Right renal pelvis (tissue), 4 donors: Measurements from ENCODE around the gene INPP4A. TPM values are rescaled to one million over a fixed set of nuclear protein-coding genes. Genes with fewer than 3 reads are reported as not detected.

ENCODE experiments used
- DNase-seq, 4 donors: peaks; one replicate each; pipeline ENCODE4 v3.0.0-alpha.2; 2013; ENCODE audit warnings: low read depth in 4 of 4, low spot score in 3 of 4, missing footprints in 1 of 4
- polyA plus RNA-seq, 4 donors: library from polyadenylated mRNA; unstranded; fragments of 120-200 nt; gene quantifications; one replicate each; pipeline ENCODE4 v1.2.1, GENCODE V29; 2013; ENCODE audit not compliant: insufficient read length in 4 of 4

The INPP4A gene
- polyA plus RNA-seq, 4 donors: 19.4 to 22.4 (median 20.2) TPM

DNA sequence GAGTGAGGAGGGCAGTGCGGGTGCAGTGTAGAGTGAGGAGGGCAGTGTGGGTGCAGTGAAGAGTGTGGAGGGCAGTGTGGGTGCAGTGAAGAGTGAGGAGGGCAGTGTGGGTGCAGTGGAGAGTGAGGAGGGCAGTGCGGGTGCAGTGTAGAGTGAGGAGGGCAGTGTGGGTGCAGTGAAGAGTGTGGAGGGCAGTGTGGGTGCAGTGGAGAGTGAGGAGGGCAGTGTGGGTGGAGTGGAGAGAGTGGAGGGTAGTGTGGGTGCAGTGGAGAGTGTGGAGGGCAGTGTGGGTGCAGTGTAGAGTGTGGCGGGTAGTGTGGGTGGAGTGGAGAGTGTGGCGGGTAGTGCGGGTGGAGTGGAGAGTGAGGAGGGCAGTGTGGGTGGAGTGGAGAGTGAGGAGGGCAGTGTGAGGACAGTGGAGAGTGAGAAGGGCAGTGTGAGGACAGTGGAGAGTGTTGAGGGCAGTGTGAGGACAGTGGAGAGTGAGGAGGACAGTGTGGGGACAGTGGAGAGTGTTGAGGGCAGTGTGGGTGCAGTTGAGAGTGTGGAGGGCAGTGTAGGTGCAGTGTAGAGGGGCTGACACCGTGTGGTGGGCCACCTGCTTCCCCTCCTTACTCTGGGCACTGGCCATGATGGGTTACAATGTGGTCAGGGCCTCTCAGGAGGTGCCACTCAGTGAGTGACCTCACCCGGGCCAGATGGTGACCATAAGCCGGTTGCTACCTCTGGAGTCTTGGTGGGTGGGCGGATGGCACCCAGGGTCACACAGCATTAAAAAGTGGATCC, 28.5 kb downstream of the INPP4A start:
- no peak for DNase-seq

DNA sequence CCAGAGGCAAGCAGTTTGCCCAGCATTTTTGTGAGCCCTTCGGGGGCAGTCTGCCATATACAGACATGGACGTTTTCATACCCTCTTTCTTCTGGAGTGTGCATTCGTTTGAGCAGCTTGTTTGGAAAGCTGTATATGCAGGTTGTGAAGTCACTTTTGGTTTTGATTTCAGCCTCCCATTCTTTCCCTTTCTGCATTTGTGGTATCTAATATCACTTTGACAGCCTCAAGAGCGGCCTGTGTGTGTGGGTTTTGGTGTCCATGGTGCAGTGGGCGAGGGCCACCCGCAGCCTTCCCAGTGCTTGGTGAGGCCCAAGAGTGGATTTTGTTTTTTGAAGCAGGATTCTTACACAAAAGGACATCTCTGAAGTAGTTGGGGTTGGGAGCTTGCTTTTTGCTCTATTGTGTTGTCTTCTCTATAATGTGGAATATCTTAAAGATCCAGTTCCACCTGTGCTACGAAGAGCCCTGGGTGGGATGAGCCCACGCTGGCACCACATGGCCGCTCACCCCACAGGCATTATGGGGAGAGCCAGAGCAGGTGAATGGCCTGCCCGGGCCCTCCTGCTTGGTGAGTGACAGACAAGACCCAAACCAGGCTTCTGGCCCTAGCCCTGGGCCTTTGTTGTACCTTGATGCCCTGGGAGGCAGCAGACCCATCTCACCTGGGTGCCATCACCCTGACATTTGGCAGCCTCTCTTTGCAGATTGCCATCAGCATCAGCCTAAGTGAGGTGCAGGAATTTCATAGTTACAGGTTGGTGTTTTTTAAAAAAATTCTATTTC, 29.5 kb downstream of the INPP4A start:
- DNase-seq: no peak

DNA sequence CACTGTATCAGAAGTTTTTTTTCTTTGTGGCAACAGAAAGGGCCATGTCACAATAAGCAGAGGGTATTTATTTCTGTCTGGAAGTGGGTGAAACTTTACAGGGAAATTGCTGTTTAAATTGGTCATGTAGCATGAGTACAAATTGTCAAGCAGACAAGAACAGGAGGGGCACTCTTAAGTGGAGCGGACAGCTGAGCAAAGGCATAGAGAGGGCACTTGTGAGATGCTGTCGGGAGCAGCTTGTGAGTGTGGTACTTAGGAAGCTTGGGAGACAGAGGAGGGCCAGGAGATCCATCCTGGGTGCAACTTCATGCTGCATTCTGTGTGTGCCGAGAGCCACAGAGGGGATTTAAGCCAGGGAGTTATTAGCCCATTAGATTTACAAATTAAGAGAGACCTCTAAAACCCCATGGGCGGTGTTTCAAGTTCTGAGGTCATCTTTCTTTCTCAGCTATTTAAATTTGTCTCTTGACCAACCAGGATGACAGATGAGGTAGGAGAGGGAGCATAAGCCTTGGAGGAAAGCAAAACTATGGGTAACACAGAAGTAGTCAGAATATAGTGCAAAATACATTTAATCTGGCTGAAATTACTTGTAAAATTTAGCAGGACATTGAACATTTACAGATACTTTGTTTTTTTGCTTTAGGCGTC, 30.4 kb downstream of the INPP4A start:
- no peak for DNase-seq

DNA sequence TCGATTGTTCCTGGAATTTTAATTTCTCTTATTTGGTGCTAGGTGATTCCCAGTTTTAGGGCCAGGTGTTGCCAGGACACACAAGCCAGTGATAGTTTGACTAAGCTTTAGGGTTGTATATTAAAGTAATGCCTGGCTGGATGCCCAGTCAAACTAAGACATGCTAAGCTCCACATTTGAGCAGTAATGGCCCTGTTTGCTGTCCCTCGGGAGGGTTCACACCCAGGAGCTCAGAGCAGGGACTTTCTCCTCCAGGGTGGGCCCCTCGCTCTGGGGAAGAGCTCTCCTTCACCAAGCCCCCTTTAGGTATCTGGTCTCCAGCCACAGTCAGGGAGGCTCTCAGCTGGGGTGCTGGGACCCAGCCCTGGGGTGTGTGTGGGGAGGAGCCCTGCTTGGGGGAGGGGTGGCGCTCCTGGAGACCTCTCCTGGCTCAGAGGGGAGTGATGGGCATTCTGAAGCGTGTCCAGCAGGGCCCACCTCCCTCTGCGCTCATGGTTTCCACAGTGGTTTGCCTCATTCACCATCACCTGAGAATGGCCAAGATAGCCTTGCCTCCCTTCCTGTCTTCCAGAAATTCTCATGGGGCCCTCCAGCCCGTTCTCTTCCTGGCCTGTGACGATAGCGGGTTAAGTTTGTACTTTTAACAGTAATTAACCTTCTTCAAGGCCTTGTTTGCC, 31.7 kb downstream of the INPP4A start:
- DNase-seq: no peak

DNA sequence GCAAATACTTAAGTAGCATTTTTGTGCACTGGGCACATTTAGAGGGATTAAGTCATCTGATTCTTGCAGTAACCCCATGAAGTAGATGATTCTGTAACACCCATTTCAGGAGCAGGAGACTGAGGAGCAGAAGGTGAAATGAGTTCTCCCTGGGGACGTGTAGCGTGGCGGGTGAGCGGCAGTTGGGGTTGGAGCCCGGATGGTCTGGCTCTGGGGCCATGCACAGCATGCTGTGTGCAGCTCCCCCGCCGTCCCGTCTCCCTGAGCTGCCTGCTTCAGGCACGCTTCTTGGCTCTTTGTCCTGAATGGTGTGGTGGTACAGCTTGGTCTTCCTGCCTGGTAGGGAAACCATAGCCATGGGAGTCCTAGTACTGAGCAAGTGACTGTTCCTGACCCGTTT, 32.4 kb downstream of the INPP4A start:
- DNase-seq: no peak

DNA sequence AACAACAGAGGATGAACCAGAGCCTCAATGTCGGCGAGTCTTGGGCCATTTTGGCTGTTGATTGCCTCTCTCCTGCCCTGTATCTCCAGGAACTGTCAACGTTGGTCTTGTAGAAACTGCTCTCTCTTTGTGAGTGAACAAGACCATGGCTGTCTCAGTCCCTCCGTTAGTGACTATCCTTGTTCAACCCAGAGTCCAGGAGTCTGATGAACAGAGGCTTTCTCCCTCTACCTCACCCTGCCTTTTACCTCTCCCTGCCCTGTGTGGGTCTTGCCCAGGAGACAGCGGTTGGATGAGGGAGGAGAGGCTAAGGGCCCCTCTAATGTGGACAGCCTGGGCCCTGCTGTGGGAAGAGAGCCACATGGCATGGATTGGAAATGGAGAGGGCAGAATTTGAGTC, 32.8 kb downstream of the INPP4A start:
- DNase-seq: no peak

DNA sequence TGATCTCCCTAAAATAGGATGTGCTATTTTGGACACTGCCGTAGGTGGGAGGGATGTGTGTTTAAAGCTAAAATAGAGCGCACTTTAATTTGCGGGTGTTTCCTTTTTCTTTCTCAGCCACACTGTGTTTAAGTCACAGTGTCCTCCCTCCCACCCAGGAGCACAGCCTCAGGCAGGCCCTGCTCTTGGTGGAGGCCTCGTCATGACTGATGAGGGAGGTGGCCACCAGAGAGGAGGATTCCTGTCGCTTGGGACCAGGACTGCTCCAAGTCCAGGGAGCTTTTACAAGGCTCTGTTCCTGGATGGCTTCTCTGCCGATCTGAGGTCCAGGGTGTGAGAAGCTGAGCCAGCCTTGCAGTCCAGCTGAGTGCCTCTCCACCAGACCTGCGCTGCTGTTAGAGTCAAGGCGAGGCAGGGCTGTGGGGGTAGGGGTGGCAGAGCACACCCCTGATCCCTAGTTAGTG, 33.5 kb downstream of the INPP4A start:
- no peak for DNase-seq

DNA sequence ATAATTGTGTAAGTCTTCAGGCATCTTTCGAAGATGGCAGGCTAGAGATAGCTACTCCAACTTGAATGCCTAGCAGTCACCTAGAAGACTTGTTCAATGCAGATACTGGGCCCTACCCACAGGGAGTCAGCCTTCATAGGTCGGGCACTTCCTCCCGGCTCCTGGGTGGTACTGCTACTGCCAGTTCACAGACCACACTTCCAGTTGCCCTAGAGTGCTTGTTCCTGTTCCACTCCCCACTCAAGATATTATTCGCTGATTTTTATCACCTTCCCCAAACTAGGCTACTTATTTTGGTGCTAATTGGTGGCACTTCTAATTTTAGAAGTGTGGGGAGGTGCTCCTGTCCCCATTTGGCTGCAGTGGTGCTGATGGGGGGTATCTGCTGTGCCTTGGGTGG, 34.2 kb downstream of the INPP4A start:
- no peak for DNase-seq

DNA sequence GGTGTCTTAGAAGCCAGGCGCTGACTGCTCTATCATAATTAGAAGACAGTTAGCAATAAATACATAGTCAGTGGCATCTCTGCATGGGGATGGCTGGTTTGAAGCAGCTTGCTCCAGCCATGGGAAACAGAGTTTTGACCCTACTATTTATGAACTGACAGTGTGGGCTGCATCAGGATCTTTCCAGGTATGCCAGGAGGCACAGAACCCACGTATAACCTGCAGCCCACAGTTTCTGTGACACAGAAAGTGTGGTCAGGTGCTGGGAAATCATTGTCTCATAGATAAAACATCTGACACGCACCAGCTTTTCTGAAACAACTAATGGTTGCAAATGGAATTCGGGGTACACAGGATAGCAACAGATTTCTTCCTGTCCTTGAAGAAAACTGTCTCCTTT, 34.7 kb downstream of the INPP4A start:
- DNase-seq: no peak

DNA sequence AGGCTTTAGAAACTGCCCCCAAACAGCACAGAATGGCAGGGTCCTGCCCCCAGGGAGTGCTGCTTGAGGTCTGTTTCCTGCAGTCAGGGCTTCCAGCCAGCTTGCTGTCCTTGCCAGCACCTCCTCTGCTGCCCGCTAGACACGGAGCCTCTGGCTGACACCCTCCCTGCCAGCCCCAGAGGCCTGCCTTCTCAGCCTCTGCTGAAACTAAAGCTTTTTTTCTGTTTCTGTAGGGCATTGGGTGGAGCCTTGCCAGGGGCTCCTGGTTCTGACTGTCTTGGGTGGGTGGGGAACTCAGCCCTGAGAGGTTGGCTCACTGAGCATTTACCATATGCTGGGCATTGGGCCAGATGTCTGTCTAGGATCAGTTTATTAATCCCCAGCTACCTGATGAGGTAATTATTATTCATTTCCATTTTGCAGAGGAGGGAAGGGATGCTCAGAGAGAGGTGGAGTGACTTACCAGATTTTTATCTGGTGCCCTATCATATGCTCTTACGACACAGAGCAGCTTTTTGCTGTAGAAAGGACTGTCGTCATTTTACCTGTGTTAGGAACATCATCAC, 35.4 kb downstream of the INPP4A start:
- DNase-seq: no peak

DNA sequence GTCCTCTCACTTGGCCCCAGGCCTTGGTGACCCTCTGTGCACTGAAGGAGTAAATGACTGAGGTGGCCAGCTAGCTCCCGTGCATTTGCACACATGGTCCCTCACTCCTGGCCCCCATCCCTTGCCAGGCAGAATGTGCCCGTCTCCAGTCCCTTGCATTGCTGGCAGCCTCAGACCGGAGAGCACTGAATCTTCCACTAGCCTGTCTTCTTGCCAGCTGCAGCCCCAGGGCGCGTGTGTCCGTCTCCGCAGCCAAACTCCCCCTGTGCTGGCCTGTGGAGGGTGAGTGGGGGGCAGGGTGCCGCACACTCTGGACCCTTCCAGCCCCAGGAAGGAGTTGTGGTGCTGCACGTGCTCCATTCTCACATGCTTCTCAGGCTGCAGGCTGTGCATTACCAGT, 35.9 kb downstream of the INPP4A start:
- DNase-seq: no peak

DNA sequence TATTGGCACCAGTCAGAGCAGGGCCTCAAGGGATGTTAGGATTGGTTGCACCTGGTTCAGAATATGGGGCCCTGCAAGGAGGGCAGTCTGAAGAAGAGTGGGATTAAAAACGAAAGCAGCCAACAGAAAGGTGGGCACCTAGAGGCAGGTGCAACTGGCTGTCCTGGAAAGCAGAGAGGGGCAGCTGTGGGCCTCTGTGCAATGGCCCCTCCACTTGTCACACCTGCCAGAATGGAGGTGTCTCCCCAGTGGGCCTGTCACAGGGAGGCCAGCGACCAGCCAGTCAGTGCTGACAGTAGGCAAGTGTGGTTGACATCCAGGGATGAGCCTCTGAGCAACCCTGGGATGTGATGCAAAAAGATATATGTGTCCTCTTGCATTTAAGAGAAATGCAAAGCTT, 37.7 kb downstream of the INPP4A start:
- DNase-seq: no peak

DNA sequence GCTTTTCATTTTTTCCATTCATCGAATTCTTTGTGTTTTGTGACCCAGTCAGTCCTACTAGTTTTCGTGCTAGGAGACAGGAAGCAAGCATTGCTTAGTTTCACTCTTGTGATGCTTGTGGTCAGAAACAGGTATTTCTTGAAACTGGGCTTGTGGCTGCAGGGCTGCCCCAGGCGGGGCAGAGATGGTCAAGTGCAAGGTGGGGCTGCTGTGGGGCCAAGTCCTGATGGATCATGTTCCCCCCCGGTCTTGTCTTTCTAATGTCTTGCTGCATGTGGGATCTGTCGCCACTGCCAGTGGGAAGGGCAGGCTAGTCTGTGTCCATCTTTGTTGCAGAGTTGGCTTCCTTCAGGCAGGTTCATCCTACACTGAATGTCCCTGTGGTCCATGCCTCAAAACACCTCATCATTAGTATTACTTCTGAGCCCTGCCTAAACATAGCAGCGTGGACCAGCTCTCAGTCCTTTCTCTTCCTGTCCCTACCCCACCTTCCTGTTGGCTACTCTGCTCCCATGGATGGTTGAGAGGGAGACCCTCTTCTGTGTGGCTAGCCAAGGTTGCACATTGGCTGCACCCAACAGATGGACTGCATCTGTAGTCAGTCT, 38.7 kb downstream of the INPP4A start:
- DNase-seq: no peak

DNA sequence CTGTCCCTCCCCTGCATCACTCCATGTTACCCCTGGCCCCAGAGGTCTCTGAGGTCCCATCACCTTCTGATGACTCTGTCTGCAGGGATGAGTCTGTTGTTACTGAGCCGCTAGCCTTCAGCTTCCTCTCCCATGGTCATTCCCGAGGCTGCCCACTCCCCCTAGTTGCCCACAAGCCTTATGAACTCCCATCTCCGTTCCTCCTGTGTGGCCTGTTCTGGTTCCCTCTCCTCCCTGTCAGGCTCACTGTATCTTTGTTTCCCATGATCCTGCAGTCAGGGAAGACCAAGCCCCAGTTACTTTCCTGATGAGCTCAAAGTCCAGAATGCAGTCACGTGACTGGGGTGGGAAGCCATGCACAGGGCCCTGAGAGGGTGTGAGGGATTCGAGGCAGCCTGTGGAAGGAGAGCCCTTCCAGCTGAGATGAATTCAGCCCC, 39.5 kb downstream of the INPP4A start:
- DNase-seq: no peak

DNA sequence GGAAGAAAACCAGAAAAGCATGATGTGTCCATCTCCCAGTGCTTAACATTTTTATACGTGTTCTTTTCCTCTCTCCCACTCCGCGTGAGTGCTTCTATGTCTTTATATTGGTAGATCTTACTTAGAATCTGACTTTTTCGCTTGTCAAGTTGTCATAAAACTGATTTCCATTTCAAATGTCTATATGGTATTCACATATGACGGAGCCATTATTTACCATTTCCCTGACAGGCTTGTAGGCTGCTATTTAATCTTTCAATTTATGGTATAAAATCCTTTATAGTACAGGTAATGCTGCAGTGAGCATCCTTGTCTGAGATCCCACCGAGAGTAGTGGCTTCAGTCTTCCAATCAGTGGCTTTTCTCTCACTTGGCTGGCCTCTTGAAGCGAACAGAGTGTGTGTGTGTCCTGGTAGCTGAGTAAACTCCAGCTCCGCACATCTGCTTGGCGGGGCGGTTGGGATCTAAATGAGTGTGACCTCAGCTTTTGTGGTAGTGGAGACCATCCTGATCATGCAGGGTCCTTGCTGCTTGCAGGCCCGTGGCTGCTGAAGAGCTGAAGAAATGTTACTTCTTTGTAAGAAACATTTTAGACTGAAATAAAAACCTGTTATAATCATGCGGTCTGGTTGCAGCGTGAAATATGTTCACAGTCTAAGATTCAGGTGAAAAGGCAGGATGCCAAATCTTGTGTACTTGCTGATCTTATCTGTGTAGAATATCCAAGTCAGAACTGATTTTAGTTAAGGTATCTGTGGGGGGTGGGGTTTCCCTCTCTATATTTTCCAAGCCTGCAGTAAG, 40.2 kb downstream of the INPP4A start:
- DNase-seq: no peak

DNA sequence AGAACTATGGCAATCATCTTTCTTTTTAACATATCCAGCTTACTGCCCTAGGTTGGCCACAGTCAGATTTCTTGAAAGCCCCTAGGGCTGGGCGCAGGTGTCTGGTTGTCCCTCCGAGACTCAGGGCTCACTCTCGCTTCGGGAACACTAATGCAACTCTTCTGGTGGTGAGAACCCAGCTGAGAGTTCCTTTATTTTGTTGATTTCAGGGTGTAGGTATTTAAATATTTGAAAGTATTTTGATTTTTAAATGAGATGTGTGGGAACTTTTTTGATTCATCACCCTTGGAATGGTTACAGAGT, 40.7 kb downstream of the INPP4A start:
- DNase-seq: no peak

DNA sequence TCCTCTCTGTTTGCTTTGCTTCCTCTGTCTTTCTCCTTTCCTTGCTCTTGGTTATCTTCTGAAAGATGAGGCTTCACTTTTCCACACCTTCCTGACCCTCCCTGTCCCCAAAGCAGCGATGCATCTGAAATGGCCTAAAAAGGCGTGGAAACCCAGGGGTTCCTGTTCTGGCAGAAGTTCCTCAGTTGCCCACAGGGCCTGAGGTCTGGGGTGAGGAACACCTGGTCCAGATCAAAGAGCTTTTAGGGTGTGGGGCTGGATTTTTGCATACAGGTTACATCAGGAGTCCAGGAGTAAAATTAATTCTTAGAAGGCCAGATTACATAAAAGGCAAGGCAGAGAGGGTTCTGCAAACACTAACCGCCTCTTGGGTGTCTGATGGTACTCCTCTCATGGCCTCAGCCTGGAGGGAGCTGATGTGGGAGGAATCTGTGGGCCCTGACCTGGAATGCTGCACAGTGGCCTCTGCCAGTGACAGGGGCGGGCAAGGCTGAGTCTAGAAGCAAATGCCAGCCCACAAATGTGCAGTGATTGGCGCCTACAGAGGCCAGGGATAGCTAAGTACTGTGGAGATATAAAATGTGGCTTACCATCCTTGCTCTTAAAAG, 41.8 kb downstream of the INPP4A start:
- DNase-seq: no peak

DNA sequence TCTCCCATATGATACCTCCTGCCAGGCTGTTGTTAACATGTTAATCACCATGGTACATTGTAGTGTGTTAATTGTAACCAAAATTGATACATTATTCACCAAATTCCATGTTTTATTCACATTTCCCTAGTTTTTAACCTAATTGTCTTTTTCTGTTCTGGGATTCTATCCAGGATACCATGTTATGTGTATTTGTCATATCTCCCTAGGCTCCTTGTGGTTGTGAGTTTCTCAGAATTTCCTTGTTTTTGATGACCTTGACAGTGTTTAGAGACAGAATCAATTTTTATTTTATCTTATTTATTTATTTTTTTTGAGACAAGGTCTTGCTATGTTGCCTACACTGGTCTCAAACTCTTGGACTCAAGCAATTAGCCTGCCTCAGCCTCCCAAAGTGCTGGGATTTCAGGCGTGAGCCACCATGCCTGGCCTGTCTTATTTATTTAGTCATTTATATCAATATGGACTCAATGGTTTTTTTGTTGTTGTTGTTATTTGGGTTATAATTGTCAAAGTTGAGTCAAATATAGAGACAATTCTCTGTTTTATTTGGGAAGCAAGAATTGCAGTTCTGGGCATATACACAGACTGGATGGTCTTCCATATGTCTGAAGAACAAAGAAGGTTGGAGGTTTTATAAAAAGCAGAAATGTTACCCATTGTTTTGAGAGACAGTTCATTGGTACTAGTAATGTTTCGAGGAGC, 42.6 kb downstream of the INPP4A start:
- DNase-seq: no peak

DNA sequence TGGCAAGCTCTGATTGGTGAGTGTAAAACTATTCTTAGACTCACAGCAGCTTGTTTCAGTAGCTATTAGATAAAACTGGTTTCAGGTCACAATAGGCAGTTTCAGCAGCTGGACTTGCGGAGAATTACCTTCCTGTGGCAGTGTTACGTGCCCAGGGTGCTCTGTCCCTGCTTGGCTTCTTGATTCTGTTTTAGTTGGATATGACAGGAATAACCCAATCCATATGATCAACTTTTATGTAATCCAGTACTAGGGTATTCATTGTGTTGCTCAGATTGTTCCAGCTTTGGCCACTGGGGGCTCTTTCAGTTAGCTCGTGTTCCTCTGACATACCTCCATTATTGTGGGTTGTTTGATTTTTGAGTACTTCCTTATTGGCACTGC, 43.1 kb downstream of the INPP4A start:
- no peak for DNase-seq
